PC-9 (cell line): ENCODE data around the gene GRIP2.

Source experiments
- EZH2 ChIP-seq: fragments of 200-600 bp; sonication (generic); IDR thresholded peaks from 2 replicates; pipeline ENCODE4 v1.8.0; 2017; ENCODE audit warnings: antibody characterized with exemption, low read depth
- TF ChIP-seq, protein P1 (sequence below): fragments of 200-600 bp; sonication (generic); conservative IDR thresholded peaks from 2 replicates; pipeline ENCODE4 v1.6.1; 2017; ENCODE audit warnings: mixed run types, antibody characterized with exemption, mild to moderate bottlenecking, moderate library complexity

GRCh38 chr3:14456794-14457193 is 83.3 kb downstream of the GRIP2 start:
- no peak for TF ChIP-seq EZH2
- TF ChIP-seq, protein P1, sequence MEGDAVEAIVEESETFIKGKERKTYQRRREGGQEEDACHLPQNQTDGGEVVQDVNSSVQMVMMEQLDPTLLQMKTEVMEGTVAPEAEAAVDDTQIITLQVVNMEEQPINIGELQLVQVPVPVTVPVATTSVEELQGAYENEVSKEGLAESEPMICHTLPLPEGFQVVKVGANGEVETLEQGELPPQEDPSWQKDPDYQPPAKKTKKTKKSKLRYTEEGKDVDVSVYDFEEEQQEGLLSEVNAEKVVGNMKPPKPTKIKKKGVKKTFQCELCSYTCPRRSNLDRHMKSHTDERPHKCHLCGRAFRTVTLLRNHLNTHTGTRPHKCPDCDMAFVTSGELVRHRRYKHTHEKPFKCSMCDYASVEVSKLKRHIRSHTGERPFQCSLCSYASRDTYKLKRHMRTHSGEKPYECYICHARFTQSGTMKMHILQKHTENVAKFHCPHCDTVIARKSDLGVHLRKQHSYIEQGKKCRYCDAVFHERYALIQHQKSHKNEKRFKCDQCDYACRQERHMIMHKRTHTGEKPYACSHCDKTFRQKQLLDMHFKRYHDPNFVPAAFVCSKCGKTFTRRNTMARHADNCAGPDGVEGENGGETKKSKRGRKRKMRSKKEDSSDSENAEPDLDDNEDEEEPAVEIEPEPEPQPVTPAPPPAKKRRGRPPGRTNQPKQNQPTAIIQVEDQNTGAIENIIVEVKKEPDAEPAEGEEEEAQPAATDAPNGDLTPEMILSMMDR, result no peak
